HFFc6 (cell line): ENCODE measurements around the gene KRT28. TPM values are rescaled to one million over a fixed set of nuclear protein-coding genes. Genes with fewer than 3 reads are reported as not detected.

Experiments
- DNase-seq: peaks from one replicate; pipeline ENCODE4 v3.0.0-alpha.2; 2018
- H3K27ac Mint-ChIP-seq: 2 replicates; pipeline ENCODE4 v1.8.0; 2020; ENCODE audit warnings: mild to moderate bottlenecking, mixed read lengths
- H3K27me3 Mint-ChIP-seq: 2 replicates; pipeline ENCODE4 v1.8.0; 2021; ENCODE audit warnings: mild to moderate bottlenecking, moderate library complexity, mixed read lengths; ENCODE audit not compliant: insufficient read depth
- H3K36me3 Mint-ChIP-seq: 2 replicates; pipeline ENCODE4 v1.8.0; 2021; ENCODE audit warnings: low read depth, mixed read lengths
- H3K4me1 Mint-ChIP-seq: 2 replicates; pipeline ENCODE4 v1.8.0; 2020; ENCODE audit warnings: low read depth, mixed read lengths
- H3K4me3 Mint-ChIP-seq: 2 replicates; pipeline ENCODE4 v1.8.0; 2020; ENCODE audit warnings: mild to moderate bottlenecking, moderate library complexity, mixed read lengths
- H3K9me3 Mint-ChIP-seq: 2 replicates; pipeline ENCODE4 v1.8.0; 2020; ENCODE audit warnings: mild to moderate bottlenecking, mixed read lengths
- total RNA-seq, 6 experiments: library from RNA; stranded (reverse); fragmentation: NEBNext Ultra II Directional; extraction: Animal tissue kit (Norgen Biotek cat#: 25700); gene quantifications; 2 replicates in 1 of 6; 3 replicates in 5 of 6; pipeline ENCODE4 v1.2.3, GENCODE V29; 2021
- TF ChIP-seq, protein P1 (sequence below): fragments of 200-600 bp; sonication (generic); IDR thresholded peaks from 2 replicates; pipeline ENCODE4 v1.5.0; 2021; ENCODE audit warnings: antibody characterized with exemption, mild to moderate bottlenecking

KRT28 gene
- total RNA-seq, 6 experiments from 2014 or later: not detected

DNA sequence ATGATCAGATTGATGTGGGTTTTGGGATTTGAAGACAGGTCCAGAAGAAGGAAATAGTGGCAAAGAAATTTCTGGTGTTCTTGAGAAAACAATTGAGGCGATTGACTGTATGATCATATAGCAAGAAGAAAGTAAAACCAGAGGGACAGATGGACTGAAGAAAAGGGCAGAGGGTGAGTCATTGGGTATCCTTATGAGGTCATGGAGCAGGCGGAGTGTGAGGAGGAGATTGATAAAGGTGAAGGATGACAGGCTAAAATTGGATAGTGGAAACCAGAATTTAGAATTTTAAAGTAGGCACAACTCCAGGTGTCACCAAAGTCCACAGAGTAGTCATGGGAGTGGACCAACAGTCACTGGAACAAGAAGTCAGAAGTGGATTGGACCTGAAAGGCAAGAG, 1.4 kb upstream of the KRT28 start:
- H3K27me3 Mint-ChIP-seq: peaks cover 19% of the 10 kb centered on the region
- H3K4me3 Mint-ChIP-seq: no peak overlapping the region
- DNase-seq: no peak
- 0 out of 2 replicates have a peak, but pooled peaks cover 5% of the 10 kb centered on the region for H3K9me3 Mint-ChIP-seq
- no peak overlapping the region for H3K27ac Mint-ChIP-seq
- no peaks in the 10 kb centered on the region for H3K36me3 Mint-ChIP-seq
- TF ChIP-seq, protein P1, sequence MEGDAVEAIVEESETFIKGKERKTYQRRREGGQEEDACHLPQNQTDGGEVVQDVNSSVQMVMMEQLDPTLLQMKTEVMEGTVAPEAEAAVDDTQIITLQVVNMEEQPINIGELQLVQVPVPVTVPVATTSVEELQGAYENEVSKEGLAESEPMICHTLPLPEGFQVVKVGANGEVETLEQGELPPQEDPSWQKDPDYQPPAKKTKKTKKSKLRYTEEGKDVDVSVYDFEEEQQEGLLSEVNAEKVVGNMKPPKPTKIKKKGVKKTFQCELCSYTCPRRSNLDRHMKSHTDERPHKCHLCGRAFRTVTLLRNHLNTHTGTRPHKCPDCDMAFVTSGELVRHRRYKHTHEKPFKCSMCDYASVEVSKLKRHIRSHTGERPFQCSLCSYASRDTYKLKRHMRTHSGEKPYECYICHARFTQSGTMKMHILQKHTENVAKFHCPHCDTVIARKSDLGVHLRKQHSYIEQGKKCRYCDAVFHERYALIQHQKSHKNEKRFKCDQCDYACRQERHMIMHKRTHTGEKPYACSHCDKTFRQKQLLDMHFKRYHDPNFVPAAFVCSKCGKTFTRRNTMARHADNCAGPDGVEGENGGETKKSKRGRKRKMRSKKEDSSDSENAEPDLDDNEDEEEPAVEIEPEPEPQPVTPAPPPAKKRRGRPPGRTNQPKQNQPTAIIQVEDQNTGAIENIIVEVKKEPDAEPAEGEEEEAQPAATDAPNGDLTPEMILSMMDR: no peak
- H3K4me1 Mint-ChIP-seq: peaks cover 5% of the 10 kb centered on the region; the same call in 1 of the 2 replicates

DNA sequence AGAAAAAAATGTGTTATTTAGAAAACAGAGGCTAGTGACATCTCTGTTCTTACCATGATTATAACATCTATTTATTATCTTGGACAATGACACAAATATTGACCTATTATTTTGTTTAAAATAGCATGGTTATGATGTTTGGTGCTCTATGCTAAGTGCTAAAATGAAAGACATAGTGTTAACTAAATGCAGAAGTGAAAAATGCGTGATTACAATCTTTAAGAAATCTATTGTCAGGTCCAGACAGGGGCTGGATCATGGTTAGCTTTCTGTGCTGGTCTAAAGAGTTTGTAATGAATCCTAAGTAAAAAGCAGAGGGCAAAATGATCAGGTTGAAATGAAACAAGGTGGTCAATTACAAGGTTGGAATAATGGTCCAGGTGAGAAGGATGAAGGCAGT, 622 bp upstream of the KRT28 start:
- Mint-ChIP-seq H3K9me3 (0 out of 2 replicates have a peak, but pooled peaks cover 4% of the 10 kb centered on the region), H3K36me3 (no peaks in the 10 kb centered on the region), H3K27ac (no peak overlapping the region), H3K27me3 (peaks cover 19% of the 10 kb centered on the region), H3K4me3 (no peak overlapping the region), H3K4me1 (peaks cover 5% of the 10 kb centered on the region; the same call in 1 of the 2 replicates)
- no peak for DNase-seq
- TF ChIP-seq, protein P1: no peak

DNA sequence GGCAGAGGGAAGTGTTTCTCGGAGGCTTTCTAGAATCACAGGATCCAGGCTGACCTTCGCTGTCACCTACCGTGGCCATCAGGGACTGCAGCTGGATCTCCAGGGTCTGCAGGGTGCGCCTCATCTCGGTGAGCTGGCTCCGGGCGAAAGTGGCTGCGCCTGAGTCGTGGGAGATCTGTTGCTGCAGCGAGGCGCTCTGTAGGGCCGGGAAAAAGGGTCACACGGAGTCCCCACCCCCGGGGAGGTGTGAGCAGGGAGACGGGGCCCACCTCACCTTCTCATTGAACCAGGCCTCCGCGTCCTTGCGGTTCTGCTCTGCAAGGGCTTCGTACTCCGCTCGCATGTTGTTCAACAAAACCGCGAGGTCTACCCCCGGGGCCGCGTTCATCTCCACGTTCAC, 2.9 kb downstream of the KRT28 start:
- TF ChIP-seq, protein P1: no peak
- DNase-seq: no peak
- Mint-ChIP-seq H3K4me3 (no peak overlapping the region), H3K27ac (no peak overlapping the region), H3K9me3 (no peaks in the 10 kb centered on the region), H3K4me1 (no peaks in the 10 kb centered on the region), H3K36me3 (no peaks in the 10 kb centered on the region), H3K27me3 (peaks cover 26% of the 10 kb centered on the region)

DNA sequence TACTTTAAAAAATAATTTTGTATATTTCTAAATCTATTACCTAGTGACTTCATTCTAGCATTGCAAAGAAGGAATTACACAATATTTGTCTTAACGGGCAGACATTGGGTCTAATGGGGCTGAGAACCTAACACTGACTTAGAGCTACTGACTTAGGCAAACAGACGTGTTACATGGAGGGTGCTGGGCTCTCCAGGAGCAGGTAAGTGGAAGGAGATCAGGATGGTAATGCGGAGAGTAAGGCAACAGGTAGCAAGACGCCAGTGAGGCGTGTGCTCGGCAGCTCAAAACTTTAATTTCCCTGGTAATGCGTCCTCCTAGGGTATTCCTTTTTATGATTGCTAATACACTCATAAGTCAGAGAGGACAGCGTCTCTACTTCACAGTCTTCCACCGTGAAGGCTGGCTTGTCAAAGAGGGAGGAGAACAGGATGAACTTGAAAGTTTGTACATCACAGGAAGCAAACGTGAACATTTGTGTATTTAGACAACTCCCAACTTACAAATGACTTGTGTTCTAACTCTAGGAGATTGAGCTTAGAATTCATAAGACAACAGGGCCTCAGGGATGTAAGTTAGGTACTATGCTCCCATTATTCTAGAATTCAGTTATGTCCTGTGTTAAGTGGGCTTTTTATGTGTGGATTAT, 4.6 kb downstream of the KRT28 start:
- H3K27ac Mint-ChIP-seq: no peak overlapping the region

DNA sequence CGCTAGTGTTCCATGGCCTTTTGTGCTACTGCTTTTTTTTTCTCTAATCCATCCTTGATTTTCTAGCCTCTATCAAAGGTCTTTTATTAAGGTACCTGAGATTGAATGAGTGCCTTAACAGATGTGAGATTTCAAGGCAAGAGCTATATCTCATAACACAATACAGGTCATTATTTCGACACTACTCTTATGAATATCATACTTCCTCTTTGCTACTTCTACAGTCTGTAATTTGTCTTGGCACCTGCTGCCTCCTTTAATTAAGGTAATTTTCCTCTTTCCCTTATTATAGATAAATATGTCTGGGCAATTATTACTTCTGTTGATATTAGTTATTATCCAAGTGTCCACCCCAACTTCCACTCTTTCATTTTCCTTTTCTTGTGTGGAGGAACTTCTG, 5.3 kb downstream of the KRT28 start:
- DNase-seq: no peak
- Mint-ChIP-seq H3K4me3 (no peak overlapping the region), H3K9me3 (no peaks in the 10 kb centered on the region), H3K36me3 (no peaks in the 10 kb centered on the region), H3K27ac (no peak overlapping the region), H3K27me3 (peaks cover 26% of the 10 kb centered on the region), H3K4me1 (no peaks in the 10 kb centered on the region)
- TF ChIP-seq, protein P1: no peak

More for the DNA sequence above, 4.6 kb downstream of the KRT28 start:
- H3K4me3 Mint-ChIP-seq: no peak overlapping the region
- no peaks in the 10 kb centered on the region for H3K36me3 Mint-ChIP-seq
- no peaks in the 10 kb centered on the region for H3K4me1 Mint-ChIP-seq
- no peak for DNase-seq
- H3K27me3 Mint-ChIP-seq: peaks cover 26% of the 10 kb centered on the region
- no peaks in the 10 kb centered on the region for H3K9me3 Mint-ChIP-seq
- TF ChIP-seq, protein P1: no peak
